ENCODE data around the gene SMAD6.

The SMAD6 gene

DNA sequence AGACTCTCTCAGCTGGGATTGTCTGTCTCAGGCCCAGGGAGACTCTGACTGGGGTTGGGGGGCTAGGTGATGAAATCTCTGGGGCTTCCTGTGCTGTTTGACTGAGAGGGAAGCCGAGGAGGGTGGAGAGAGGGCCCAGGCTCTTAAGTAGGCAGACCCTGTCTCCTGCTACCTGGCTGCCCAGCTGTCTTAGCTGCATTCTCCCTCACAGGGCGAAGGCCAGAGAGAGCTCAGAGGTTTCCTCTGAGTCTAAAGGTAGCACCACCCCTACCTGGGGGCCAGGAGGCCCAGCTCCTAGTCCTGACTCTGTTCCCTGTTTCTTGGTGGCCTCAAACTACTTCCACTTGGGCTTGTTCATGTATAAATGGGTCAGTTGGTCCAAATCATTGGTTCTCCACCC is 24.4 kb downstream of the SMAD6 start:
- TF ChIP-seq, protein P1, sequence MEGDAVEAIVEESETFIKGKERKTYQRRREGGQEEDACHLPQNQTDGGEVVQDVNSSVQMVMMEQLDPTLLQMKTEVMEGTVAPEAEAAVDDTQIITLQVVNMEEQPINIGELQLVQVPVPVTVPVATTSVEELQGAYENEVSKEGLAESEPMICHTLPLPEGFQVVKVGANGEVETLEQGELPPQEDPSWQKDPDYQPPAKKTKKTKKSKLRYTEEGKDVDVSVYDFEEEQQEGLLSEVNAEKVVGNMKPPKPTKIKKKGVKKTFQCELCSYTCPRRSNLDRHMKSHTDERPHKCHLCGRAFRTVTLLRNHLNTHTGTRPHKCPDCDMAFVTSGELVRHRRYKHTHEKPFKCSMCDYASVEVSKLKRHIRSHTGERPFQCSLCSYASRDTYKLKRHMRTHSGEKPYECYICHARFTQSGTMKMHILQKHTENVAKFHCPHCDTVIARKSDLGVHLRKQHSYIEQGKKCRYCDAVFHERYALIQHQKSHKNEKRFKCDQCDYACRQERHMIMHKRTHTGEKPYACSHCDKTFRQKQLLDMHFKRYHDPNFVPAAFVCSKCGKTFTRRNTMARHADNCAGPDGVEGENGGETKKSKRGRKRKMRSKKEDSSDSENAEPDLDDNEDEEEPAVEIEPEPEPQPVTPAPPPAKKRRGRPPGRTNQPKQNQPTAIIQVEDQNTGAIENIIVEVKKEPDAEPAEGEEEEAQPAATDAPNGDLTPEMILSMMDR (IDR thresholded peaks at IDR 0.05; ENCODE audit: extremely low read depth, insufficient read depth, missing control alignments), result no peak
- no peak for DNase-seq (ENCODE audit: low spot score)
- in situ Hi-C loops (cut with MboI; ENCODE audit: low pct_unique_long_range_greater_than_20kb, low sequenced_read_pairs, unreplicated experiment), result no loop called here

DNA sequence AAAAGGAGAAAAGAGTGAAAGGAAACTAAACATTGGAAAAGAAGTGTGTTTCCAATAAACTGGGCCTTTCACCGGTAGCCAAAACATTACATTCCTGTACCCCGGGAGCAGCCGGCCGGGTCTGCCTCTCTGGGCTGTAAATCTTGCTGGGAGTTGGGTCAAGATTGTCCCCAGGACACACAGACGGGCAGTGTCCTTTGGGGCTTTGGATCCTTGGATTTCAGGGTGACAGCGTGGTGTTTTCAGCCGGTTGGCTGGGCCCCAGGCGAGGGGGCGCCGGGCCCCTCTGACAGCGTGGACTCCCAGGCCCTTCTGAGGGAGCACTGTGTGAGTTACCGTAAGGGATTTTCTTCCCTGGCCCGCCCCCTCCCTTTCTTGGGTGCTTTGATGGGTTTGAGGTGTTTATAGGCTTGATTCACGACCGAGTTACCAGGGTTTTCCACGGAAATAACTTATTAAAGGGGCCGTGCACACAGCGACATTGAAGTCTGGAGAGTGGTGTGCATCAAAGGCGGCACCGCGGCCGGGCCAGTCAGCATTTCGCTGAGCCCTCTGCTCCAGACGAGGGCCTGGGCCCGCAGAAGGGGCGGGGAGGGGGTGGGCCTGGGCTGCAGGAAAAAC is 27.4 kb downstream of the SMAD6 start:
- in situ Hi-C loops (cut with MboI; ENCODE audit: low pct_unique_long_range_greater_than_20kb, low sequenced_read_pairs, unreplicated experiment), result no loop called here
- no peak for DNase-seq (ENCODE audit: low spot score)
- TF ChIP-seq, protein P1 (IDR thresholded peaks at IDR 0.05; ENCODE audit: extremely low read depth, insufficient read depth, missing control alignments), result no peak

DNA sequence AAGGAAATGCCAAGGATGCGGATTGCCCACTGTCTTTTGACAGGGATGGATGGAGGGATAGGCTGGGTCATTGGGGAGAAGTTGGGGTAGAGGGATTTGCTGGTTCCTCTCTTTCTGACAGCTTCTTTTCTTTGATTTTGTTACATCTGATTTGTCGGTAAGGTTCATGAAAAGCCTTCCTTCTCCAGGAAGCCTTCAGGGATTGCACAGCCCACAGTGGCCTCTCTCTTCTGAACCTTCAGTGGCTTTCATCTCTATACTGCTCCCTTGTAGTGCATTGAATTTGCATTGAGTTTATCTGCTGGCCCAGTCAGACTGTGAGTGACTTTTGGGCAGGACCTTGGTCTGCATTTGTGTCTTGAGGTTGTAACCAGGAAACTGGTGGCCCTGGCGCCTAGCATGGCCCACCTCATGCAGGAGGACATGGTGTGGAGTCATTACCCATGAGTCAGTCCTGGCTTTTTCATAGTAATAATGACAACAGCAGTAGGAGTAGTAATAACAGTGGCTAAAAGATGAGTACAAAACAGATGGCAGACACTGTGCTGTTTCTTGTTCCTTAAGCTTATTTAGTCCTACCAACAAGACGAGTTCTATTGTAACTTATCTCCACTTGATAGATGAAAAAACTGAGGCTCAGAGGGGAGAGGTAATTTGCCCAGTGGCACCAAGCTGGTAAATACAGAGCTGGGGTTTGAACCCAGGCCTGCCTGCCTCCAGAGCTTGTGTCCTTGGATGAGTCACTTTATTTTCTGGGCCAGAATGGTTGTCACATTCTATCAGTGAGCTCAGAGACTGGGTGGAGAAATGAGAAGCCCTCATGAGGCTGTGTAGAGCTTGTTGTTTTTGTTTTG is 28.4 kb downstream of the SMAD6 start:
- TF ChIP-seq, protein P1 (IDR thresholded peaks at IDR 0.05; ENCODE audit: extremely low read depth, insufficient read depth, missing control alignments), result no peak
- in situ Hi-C loops (cut with MboI; ENCODE audit: low pct_unique_long_range_greater_than_20kb, low sequenced_read_pairs, unreplicated experiment), result no loop called here
- no peak for DNase-seq (ENCODE audit: low spot score)

DNA sequence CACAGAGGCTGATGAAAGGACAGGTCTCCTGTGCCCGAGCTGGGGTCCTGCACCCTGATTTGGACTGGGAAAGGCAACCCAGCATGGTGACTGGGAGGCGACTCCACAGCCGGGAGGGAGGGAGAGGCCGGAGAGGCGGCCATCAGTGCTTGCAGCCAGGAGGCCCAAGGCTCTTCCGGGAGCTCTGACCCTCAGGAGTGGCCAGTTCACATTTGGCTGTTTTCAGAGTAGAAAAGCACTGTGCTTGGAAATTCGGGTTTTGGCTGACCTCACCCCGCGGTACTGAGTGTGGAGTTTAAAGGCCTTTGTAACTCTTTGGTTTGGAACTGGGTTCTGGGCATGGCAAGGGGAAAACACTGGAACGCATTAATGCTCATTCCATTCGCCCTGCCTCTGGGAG is 31.9 kb downstream of the SMAD6 start:
- DNase-seq (ENCODE audit: low spot score), result no peak
- in situ Hi-C loops (cut with MboI; ENCODE audit: low pct_unique_long_range_greater_than_20kb, low sequenced_read_pairs, unreplicated experiment), result no loop called here
- TF ChIP-seq, protein P1 (IDR thresholded peaks at IDR 0.05; ENCODE audit: extremely low read depth, insufficient read depth, missing control alignments), result no peak

DNA sequence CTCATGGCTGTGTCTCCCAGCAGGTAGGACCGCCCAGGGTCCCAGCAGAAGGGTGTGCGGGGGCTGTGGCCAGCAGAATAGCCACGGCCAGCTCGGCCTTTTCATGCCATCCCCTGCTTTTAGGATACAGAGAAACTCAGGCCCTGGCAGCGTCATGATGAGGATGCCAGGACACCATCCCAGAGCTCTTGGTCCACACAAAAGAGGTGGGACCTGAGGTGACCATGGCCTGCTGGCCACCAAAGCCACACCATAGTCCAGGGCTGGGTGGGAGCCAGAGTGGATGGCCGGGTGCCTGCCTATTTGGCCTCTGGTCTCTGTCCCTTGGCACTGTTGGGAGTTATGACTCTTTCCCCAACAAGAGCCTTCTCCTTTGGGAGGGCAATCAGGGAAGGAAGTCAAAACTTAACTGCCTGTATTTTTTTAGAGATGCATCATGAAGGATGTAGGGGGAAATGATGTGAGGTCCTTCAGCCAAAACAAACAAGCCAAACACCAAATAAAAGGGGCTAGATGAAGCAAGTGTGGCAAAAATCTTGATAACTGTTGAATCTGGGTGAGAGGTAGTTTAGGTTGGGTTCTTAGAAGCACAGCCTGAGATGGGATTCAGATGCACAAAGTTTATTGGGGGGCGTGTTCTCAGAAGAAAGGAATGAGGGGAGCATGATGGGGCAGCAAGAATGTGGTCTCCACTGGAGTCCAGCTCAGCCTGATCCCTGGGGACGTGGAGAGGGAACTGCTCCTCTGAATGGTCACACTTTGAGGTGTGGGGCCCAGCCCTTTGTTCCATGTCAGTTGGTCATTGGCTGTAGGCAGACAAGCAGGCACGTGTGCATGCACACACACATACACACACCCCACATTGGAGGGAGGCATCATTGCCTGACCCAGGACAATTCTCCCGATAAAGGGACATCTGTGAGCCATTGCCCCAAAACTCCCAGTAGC is 33.2 kb downstream of the SMAD6 start:
- in situ Hi-C loops (cut with MboI; ENCODE audit: low pct_unique_long_range_greater_than_20kb, low sequenced_read_pairs, unreplicated experiment), result no loop called here
- TF ChIP-seq, protein P1 (IDR thresholded peaks at IDR 0.05; ENCODE audit: extremely low read depth, insufficient read depth, missing control alignments), result no peak
- no peak for DNase-seq (ENCODE audit: low spot score)

DNA sequence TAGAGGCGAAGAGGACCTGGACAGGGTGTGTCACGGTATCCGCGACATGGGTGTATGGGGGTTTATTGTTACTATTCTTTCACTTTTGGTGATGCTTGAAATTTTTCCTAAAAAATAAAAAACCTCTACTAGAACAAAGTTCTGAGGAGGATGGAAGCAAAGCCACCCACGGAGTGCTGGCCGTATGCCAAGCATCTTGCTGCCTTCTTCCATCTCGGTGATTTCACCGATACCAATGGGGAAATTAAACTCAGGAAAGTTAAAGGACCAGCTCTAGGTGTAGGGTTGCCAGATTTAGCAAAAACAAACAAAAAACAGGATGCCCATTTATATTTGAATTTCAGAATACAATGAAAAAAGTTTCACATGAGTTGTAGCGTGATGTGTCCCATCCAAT is 33.9 kb downstream of the SMAD6 start:
- in situ Hi-C loops (cut with MboI; ENCODE audit: low pct_unique_long_range_greater_than_20kb, low sequenced_read_pairs, unreplicated experiment), result no loop called here
- TF ChIP-seq, protein P1 (IDR thresholded peaks at IDR 0.05; ENCODE audit: extremely low read depth, insufficient read depth, missing control alignments), result no peak
- no peak for DNase-seq (ENCODE audit: low spot score)
